ENCODE results near the gene DAB1.

DNA sequence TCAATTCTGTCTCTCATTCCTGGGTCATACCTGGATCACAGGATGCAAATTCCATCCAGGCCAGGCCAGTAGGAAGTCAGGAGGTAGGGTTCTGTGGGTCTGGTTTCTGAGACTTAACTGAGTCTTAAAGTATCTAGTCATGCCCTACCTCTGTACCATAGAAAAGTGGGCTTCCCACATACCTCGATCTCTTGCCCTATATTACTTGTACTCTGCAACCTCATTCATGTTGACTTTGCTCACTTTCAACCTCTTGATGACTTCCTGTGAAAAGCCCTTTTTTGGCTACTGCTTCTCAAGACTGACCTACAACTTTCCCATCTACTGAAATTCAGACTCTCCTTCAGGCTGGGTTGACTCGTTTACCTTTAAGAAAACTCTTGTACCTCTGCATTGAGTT is 329.1 kb downstream of the DAB1 start:
- TF ChIP-seq, protein P1, sequence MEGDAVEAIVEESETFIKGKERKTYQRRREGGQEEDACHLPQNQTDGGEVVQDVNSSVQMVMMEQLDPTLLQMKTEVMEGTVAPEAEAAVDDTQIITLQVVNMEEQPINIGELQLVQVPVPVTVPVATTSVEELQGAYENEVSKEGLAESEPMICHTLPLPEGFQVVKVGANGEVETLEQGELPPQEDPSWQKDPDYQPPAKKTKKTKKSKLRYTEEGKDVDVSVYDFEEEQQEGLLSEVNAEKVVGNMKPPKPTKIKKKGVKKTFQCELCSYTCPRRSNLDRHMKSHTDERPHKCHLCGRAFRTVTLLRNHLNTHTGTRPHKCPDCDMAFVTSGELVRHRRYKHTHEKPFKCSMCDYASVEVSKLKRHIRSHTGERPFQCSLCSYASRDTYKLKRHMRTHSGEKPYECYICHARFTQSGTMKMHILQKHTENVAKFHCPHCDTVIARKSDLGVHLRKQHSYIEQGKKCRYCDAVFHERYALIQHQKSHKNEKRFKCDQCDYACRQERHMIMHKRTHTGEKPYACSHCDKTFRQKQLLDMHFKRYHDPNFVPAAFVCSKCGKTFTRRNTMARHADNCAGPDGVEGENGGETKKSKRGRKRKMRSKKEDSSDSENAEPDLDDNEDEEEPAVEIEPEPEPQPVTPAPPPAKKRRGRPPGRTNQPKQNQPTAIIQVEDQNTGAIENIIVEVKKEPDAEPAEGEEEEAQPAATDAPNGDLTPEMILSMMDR (IDR thresholded peaks at IDR 0.05), result no peak
- TF ChIP-seq POLR2AphosphoS5 (IDR thresholded peaks at IDR 0.05) (no peak), POLR2A (IDR thresholded peaks at IDR 0.05) (no peak), EP300 (IDR thresholded peaks at IDR 0.05; ENCODE audit: low read depth) (no peak)

Measured in transverse colon (tissue), 4 donors.